Measurements from ENCODE around the gene MECP2.

GRCh38 chrX:154018518-154019060, 78.9 kb downstream of the MECP2 start:
- TF ChIP-seq GATA3 (IDR thresholded peaks at IDR 0.05; ENCODE audit: borderline replicate concordance): no peak
- TF ChIP-seq, protein P1, sequence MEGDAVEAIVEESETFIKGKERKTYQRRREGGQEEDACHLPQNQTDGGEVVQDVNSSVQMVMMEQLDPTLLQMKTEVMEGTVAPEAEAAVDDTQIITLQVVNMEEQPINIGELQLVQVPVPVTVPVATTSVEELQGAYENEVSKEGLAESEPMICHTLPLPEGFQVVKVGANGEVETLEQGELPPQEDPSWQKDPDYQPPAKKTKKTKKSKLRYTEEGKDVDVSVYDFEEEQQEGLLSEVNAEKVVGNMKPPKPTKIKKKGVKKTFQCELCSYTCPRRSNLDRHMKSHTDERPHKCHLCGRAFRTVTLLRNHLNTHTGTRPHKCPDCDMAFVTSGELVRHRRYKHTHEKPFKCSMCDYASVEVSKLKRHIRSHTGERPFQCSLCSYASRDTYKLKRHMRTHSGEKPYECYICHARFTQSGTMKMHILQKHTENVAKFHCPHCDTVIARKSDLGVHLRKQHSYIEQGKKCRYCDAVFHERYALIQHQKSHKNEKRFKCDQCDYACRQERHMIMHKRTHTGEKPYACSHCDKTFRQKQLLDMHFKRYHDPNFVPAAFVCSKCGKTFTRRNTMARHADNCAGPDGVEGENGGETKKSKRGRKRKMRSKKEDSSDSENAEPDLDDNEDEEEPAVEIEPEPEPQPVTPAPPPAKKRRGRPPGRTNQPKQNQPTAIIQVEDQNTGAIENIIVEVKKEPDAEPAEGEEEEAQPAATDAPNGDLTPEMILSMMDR (IDR thresholded peaks at IDR 0.05): no peak
- no peak for TF ChIP-seq REST (IDR thresholded peaks at IDR 0.05)
- TF ChIP-seq RFX5 (IDR thresholded peaks at IDR 0.05): no peak
- no peak for TF ChIP-seq NR3C1 (IDR thresholded peaks at IDR 0.05)
- TF ChIP-seq, protein P2, sequence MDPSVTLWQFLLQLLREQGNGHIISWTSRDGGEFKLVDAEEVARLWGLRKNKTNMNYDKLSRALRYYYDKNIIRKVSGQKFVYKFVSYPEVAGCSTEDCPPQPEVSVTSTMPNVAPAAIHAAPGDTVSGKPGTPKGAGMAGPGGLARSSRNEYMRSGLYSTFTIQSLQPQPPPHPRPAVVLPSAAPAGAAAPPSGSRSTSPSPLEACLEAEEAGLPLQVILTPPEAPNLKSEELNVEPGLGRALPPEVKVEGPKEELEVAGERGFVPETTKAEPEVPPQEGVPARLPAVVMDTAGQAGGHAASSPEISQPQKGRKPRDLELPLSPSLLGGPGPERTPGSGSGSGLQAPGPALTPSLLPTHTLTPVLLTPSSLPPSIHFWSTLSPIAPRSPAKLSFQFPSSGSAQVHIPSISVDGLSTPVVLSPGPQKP (IDR thresholded peaks at IDR 0.05; ENCODE audit: low read depth, low read length): no peak
- TF ChIP-seq, protein P3, sequence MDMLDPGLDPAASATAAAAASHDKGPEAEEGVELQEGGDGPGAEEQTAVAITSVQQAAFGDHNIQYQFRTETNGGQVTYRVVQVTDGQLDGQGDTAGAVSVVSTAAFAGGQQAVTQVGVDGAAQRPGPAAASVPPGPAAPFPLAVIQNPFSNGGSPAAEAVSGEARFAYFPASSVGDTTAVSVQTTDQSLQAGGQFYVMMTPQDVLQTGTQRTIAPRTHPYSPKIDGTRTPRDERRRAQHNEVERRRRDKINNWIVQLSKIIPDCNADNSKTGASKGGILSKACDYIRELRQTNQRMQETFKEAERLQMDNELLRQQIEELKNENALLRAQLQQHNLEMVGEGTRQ (IDR thresholded peaks at IDR 0.05): no peak
- no peak for TF ChIP-seq EHMT2 (IDR thresholded peaks at IDR 0.05; ENCODE audit: low read depth)
- no peak for TF ChIP-seq CHD4 (IDR thresholded peaks at IDR 0.05; ENCODE audit: borderline replicate concordance)
- TF ChIP-seq MAZ (IDR thresholded peaks at IDR 0.05; ENCODE audit: borderline replicate concordance, low read depth, low read length): no peak
- no peak for TF ChIP-seq POLR2A (IDR thresholded peaks at IDR 0.05; ENCODE audit: low read length)
- TF ChIP-seq BHLHE40 (IDR thresholded peaks at IDR 0.05; ENCODE audit: low read depth, low read length): no peak
- TF ChIP-seq, protein P4, sequence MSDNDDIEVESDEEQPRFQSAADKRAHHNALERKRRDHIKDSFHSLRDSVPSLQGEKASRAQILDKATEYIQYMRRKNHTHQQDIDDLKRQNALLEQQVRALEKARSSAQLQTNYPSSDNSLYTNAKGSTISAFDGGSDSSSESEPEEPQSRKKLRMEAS (IDR thresholded peaks at IDR 0.05): no peak
- no peak for TF ChIP-seq MYC (IDR thresholded peaks at IDR 0.05; ENCODE audit: borderline replicate concordance, low read length)
